Measurements from ENCODE around the gene NPSR1. TPM values are rescaled to one million over a fixed set of nuclear protein-coding genes. Genes with fewer than 3 reads are reported as not detected.

Gene NPSR1
- polyA plus RNA-seq, 1 of the 3 experiments (the other 2 are of a cell fraction) = not detected

DNA sequence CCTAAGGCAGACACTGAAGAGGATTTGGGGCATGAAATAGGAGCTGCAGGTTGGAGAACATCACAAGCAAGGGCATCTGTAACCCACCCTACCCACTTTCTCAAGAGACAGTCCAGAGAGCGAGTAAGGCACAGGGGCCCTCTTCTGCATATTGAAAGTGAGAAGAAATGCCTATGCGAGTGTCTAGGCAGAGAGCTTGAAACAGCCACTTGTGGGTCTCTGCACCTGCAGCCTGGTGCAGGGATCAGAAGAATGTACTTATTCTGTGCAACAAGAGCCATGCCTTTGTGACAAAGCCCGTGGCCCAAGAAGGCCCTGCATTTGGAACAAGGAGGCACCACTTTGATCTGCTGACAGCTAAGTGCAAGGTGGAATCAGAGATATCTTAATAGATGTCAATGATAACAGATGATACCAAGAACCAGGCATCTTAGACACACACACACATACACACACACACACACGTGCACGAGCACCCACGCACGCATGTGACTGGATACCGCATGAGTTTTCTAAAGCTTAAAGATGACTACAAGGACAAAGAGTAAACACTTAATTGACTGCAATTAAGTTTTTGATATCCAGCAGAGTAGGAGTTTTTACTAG, 89.3 kb downstream of the NPSR1 start:
- CTCF ChIA-PET = no interaction called here

More for the DNA sequence above, 89.3 kb downstream of the NPSR1 start:
- no peaks in the 10 kb centered on the region for H3K36me3 ChIP-seq (replicated peaks in 1 of 2; ENCODE audit: control insufficient read depth in 1 of 2, insufficient read depth in 2 of 2, low read length in 1 of 2)
- DNase-seq = no peak
- H3K9me2 ChIP-seq = no peaks in the 10 kb centered on the region
- no peaks in the 10 kb centered on the region for H3K79me2 ChIP-seq (ENCODE audit: insufficient read depth)
- no peaks in the 10 kb centered on the region for H4K20me1 ChIP-seq (ENCODE audit: insufficient read depth)
- no peaks in the 10 kb centered on the region for H3K9me3 ChIP-seq
- no peak for TF ChIP-seq FOXM1 (IDR thresholded peaks at IDR 0.05; ENCODE audit: low read depth)
- no peak for TF ChIP-seq MXI1 (IDR thresholded peaks at IDR 0.05; ENCODE audit: low read depth, low read length)
- TF ChIP-seq GABPA (IDR thresholded peaks at IDR 0.05; ENCODE audit: low read depth) = no peak
- no peak for TF ChIP-seq TAF1 (IDR thresholded peaks at IDR 0.05; ENCODE audit: borderline replicate concordance, low read depth, low read length)
- no peak for TF ChIP-seq PBX3 (IDR thresholded peaks at IDR 0.05)
- TF ChIP-seq, protein P1, sequence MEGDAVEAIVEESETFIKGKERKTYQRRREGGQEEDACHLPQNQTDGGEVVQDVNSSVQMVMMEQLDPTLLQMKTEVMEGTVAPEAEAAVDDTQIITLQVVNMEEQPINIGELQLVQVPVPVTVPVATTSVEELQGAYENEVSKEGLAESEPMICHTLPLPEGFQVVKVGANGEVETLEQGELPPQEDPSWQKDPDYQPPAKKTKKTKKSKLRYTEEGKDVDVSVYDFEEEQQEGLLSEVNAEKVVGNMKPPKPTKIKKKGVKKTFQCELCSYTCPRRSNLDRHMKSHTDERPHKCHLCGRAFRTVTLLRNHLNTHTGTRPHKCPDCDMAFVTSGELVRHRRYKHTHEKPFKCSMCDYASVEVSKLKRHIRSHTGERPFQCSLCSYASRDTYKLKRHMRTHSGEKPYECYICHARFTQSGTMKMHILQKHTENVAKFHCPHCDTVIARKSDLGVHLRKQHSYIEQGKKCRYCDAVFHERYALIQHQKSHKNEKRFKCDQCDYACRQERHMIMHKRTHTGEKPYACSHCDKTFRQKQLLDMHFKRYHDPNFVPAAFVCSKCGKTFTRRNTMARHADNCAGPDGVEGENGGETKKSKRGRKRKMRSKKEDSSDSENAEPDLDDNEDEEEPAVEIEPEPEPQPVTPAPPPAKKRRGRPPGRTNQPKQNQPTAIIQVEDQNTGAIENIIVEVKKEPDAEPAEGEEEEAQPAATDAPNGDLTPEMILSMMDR (IDR thresholded peaks at IDR 0.05) = no peak
- TF ChIP-seq, protein P2, sequence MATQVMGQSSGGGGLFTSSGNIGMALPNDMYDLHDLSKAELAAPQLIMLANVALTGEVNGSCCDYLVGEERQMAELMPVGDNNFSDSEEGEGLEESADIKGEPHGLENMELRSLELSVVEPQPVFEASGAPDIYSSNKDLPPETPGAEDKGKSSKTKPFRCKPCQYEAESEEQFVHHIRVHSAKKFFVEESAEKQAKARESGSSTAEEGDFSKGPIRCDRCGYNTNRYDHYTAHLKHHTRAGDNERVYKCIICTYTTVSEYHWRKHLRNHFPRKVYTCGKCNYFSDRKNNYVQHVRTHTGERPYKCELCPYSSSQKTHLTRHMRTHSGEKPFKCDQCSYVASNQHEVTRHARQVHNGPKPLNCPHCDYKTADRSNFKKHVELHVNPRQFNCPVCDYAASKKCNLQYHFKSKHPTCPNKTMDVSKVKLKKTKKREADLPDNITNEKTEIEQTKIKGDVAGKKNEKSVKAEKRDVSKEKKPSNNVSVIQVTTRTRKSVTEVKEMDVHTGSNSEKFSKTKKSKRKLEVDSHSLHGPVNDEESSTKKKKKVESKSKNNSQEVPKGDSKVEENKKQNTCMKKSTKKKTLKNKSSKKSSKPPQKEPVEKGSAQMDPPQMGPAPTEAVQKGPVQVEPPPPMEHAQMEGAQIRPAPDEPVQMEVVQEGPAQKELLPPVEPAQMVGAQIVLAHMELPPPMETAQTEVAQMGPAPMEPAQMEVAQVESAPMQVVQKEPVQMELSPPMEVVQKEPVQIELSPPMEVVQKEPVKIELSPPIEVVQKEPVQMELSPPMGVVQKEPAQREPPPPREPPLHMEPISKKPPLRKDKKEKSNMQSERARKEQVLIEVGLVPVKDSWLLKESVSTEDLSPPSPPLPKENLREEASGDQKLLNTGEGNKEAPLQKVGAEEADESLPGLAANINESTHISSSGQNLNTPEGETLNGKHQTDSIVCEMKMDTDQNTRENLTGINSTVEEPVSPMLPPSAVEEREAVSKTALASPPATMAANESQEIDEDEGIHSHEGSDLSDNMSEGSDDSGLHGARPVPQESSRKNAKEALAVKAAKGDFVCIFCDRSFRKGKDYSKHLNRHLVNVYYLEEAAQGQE (IDR thresholded peaks at IDR 0.05; ENCODE audit: low read depth, low read length) = no peak
- TF ChIP-seq RCOR1 (IDR thresholded peaks at IDR 0.05; ENCODE audit: low read length) = no peak
- TF ChIP-seq RXRA (IDR thresholded peaks at IDR 0.05; ENCODE audit: borderline replicate concordance, low read depth) = no peak
- no peak overlapping the region for H3K9ac ChIP-seq
- 48% methylated on average over 8 of the region's 8 CpGs for WGBS (ENCODE audit: low lambda C conversion rate)
- H2AFZ ChIP-seq (ENCODE audit: low read depth) = no peak overlapping the region
- peaks cover 0 to 11% of the 10 kb centered on the region in 2 experiments; a peak in 2 of 4 replicates for H3K4me1 ChIP-seq (ENCODE audit: control insufficient read depth in 1 of 2, insufficient read depth in 2 of 2, low read depth in 1 of 2, low read length in 1 of 2)
- H3F3A ChIP-seq (replicated peaks; ENCODE audit: insufficient read depth) = no peaks in the 10 kb centered on the region
- H3K4me3 ChIP-seq (ENCODE audit: low read depth in 2 of 2, low read length in 1 of 2) = no peak overlapping the region
- no peaks in the 10 kb centered on the region; the same call in 1 of the 2 replicates for H3K27me3 ChIP-seq (ENCODE audit: insufficient read depth)
- no peak overlapping the region for H3K27ac ChIP-seq (ENCODE audit: low read depth in 2 of 2, low read length in 1 of 2)
- POLR2A ChIA-PET = no interaction called here
- H3K4me2 ChIP-seq = no peak overlapping the region

All from SK-N-SH (cell line).